ENCODE results near the gene SPART. TPM values are rescaled to one million over a fixed set of nuclear protein-coding genes. Genes with fewer than 3 reads are reported as not detected.
"Not testable (repeated sequence)": the region's sequence is repeated elsewhere in the genome, so short reads cannot be mapped to it uniquely, and the experiment has no call there.

The SPART gene
- total RNA-seq, 1 donor from 2014 or later = 70.6 TPM

- H3K27ac Mint-ChIP-seq (ENCODE audit: unreplicated experiment) = no peak overlapping the region
These were observed 6.5 kb downstream of the SPART start for GRCh38 chr13:36339600-36340155.

DNA sequence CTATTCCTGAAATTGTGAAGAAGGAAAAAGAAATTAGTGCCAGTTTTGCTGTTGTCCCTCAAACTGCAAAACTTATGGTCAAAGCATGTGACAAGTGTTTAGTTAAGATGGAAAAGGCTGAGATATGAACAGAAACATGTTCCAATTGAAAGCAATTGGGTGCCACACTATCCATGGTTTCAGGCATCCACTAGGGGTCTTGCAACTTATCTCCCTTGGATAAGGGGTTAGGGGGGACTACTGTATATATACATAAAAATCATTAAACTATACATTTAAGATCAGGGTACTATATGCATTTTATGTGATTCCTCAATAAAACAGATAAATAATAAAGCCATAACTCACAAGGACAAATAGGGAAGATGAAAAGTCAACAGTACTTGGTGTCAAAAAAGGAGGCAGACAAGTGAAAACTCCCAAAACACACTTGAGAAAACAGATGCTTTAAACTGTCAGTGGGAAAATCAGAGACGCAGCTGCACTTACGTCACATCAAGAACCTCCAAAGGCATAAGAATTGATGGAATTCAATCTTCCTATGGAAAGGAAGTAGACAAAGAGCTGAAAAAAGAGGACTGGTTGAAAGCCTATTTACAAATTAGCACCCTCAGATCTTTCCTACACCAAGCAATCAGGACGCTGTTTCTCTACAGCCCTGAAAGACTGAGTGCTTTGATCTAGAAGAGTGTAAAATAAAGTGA, 8.1 kb downstream of the SPART start:
- H3K36me3 Mint-ChIP-seq (ENCODE audit: low read depth) = no peaks in the 10 kb centered on the region
- H3K4me3 Mint-ChIP-seq = no peak overlapping the region
- TF ChIP-seq, protein P1, sequence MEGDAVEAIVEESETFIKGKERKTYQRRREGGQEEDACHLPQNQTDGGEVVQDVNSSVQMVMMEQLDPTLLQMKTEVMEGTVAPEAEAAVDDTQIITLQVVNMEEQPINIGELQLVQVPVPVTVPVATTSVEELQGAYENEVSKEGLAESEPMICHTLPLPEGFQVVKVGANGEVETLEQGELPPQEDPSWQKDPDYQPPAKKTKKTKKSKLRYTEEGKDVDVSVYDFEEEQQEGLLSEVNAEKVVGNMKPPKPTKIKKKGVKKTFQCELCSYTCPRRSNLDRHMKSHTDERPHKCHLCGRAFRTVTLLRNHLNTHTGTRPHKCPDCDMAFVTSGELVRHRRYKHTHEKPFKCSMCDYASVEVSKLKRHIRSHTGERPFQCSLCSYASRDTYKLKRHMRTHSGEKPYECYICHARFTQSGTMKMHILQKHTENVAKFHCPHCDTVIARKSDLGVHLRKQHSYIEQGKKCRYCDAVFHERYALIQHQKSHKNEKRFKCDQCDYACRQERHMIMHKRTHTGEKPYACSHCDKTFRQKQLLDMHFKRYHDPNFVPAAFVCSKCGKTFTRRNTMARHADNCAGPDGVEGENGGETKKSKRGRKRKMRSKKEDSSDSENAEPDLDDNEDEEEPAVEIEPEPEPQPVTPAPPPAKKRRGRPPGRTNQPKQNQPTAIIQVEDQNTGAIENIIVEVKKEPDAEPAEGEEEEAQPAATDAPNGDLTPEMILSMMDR (conservative IDR thresholded peaks at IDR 0.05) = no peak
- H3K4me1 Mint-ChIP-seq = peaks cover 23% of the 10 kb centered on the region
- H3K9me3 Mint-ChIP-seq = no peaks in the 10 kb centered on the region
- no peaks in the 10 kb centered on the region for H3K27me3 Mint-ChIP-seq (ENCODE audit: low read depth)
- no peak for DNase-seq (ENCODE audit: low read depth, low spot score)
- H3K27ac Mint-ChIP-seq (ENCODE audit: unreplicated experiment) = peak overlapping the region; percentile 14

More at GRCh38 chr13:36339600-36340155, 6.5 kb downstream of the SPART start:
- DNase-seq (ENCODE audit: low read depth, low spot score) = no peak
- TF ChIP-seq, protein P1 (conservative IDR thresholded peaks at IDR 0.05) = no peak
- Mint-ChIP-seq H3K27me3 (ENCODE audit: low read depth) (no peaks in the 10 kb centered on the region), H3K9me3 (no peaks in the 10 kb centered on the region), H3K4me3 (no peak overlapping the region), H3K36me3 (ENCODE audit: low read depth) (no peaks in the 10 kb centered on the region), H3K4me1 (peaks cover 30% of the 10 kb centered on the region)

DNA sequence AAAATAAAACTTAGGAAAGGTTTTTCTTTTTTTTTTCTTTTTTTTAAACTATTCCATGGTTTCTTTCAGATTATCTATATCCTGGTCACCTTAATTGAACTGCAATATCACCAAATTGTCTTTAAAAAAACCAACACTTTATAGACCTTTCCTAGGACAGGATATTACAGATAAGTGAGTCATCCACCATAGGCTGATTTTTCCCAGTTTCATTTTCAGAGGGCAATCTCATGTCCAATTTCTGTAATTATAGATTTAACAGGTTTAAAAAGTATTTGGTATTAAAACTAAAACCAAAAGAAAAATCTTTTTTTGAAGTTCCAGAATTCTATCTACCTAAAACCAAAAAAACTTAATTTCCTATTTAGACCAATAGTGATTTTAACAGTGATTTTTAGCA, 13.2 kb downstream of the SPART start:
- H3K27me3 Mint-ChIP-seq (ENCODE audit: low read depth) = no peaks in the 10 kb centered on the region
- peaks cover 6% of the 10 kb centered on the region for H3K4me1 Mint-ChIP-seq
- DNase-seq (ENCODE audit: low read depth, low spot score) = no peak
- no peak overlapping the region for H3K4me3 Mint-ChIP-seq
- no peaks in the 10 kb centered on the region for H3K9me3 Mint-ChIP-seq
- TF ChIP-seq, protein P1 (conservative IDR thresholded peaks at IDR 0.05) = no peak
- peaks cover 10% of the 10 kb centered on the region for H3K36me3 Mint-ChIP-seq (ENCODE audit: low read depth)
- no peak overlapping the region for H3K27ac Mint-ChIP-seq (ENCODE audit: unreplicated experiment)

GRCh38 chr13:36332255-36332654, 13.9 kb downstream of the SPART start:
- not testable (repeated sequence) for H3K4me3 Mint-ChIP-seq; DNase-seq (ENCODE audit: low read depth, low spot score); H3K9me3 Mint-ChIP-seq; H3K27ac Mint-ChIP-seq (ENCODE audit: unreplicated experiment); H3K4me1 Mint-ChIP-seq; H3K36me3 Mint-ChIP-seq (ENCODE audit: low read depth); H3K27me3 Mint-ChIP-seq (ENCODE audit: low read depth)

DNA sequence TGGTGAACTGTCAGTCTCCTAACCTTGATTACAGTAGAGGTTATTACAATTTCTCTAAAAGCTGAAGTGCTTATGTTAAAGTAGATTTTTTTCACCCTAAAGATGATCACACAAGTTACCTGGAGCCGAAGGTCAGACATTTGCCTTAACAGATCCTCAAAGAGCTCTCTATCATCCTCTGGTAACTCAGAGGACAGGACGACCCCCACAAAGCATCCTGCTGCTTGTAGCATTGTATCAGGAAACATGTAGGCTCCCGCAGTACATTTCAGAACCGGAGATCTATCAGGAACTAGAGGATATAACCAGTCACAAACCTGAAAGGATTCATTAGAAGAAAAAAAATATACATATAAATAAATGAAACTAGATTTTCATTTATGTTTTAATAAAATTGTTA, 14.9 kb downstream of the SPART start:
- Mint-ChIP-seq H3K4me3 (no peak overlapping the region), H3K36me3 (ENCODE audit: low read depth) (peaks cover 13% of the 10 kb centered on the region), H3K9me3 (no peaks in the 10 kb centered on the region), H3K4me1 (peaks cover 6% of the 10 kb centered on the region), H3K27ac (ENCODE audit: unreplicated experiment) (no peak overlapping the region), H3K27me3 (ENCODE audit: low read depth) (no peaks in the 10 kb centered on the region)
- TF ChIP-seq, protein P1 (conservative IDR thresholded peaks at IDR 0.05) = no peak
- DNase-seq (ENCODE audit: low read depth, low spot score) = no peak

GRCh38 chr13:36329361-36329760, 16.8 kb downstream of the SPART start:
- no peak overlapping the region for H3K4me3 Mint-ChIP-seq
- H3K4me1 Mint-ChIP-seq = peaks cover 6% of the 10 kb centered on the region
- DNase-seq (ENCODE audit: low read depth, low spot score) = no peak
- H3K27ac Mint-ChIP-seq (ENCODE audit: unreplicated experiment) = no peak overlapping the region
- no peaks in the 10 kb centered on the region for H3K9me3 Mint-ChIP-seq
- peaks cover 23% of the 10 kb centered on the region for H3K36me3 Mint-ChIP-seq (ENCODE audit: low read depth)
- TF ChIP-seq, protein P1 (conservative IDR thresholded peaks at IDR 0.05) = no peak
- no peaks in the 10 kb centered on the region for H3K27me3 Mint-ChIP-seq (ENCODE audit: low read depth)

All from neural crest cell (in vitro differentiated cells).